Measurements from ENCODE around the gene LURAP1L.

The LURAP1L gene

DNA sequence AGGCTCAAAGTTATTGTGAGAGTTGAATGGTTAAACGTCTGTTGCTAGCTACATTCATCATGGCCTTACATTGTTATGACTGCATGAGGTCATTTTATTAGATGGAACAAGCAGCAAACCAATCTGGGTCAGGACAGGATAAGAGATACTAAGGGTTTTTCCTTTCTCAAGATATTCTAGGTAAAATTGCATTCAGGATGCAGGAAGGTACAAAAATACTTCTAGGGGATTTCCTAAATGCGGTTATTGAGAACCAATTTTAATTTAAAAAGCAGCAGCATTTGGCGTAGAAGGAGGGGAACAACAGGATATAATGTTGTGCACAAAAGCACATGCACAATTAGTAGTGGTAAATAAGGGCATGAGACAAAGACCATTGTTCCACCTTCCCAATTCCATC lies 39.2 kb upstream of the LURAP1L start:
- no peak for TF ChIP-seq FOXP2 (optimal IDR thresholded peaks at IDR 0.05; ENCODE audit: borderline replicate concordance, extremely low read depth, extremely low read length, insufficient read depth)
- TF ChIP-seq, protein P1, sequence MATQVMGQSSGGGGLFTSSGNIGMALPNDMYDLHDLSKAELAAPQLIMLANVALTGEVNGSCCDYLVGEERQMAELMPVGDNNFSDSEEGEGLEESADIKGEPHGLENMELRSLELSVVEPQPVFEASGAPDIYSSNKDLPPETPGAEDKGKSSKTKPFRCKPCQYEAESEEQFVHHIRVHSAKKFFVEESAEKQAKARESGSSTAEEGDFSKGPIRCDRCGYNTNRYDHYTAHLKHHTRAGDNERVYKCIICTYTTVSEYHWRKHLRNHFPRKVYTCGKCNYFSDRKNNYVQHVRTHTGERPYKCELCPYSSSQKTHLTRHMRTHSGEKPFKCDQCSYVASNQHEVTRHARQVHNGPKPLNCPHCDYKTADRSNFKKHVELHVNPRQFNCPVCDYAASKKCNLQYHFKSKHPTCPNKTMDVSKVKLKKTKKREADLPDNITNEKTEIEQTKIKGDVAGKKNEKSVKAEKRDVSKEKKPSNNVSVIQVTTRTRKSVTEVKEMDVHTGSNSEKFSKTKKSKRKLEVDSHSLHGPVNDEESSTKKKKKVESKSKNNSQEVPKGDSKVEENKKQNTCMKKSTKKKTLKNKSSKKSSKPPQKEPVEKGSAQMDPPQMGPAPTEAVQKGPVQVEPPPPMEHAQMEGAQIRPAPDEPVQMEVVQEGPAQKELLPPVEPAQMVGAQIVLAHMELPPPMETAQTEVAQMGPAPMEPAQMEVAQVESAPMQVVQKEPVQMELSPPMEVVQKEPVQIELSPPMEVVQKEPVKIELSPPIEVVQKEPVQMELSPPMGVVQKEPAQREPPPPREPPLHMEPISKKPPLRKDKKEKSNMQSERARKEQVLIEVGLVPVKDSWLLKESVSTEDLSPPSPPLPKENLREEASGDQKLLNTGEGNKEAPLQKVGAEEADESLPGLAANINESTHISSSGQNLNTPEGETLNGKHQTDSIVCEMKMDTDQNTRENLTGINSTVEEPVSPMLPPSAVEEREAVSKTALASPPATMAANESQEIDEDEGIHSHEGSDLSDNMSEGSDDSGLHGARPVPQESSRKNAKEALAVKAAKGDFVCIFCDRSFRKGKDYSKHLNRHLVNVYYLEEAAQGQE (IDR thresholded peaks at IDR 0.05; ENCODE audit: insufficient read depth in 1 of 2, low read depth in 2 of 2, low read length in 2 of 2): no peak
- no peak for TF ChIP-seq TAF1 (IDR thresholded peaks at IDR 0.05; ENCODE audit: borderline replicate concordance, insufficient read depth, low read length)
- TF ChIP-seq POLR2AphosphoS5 (IDR thresholded peaks at IDR 0.05; ENCODE audit: low read depth, low read length): no peak
- no peak for TF ChIP-seq SIN3A (IDR thresholded peaks at IDR 0.05; ENCODE audit: borderline replicate concordance, insufficient read depth, low read length)

DNA sequence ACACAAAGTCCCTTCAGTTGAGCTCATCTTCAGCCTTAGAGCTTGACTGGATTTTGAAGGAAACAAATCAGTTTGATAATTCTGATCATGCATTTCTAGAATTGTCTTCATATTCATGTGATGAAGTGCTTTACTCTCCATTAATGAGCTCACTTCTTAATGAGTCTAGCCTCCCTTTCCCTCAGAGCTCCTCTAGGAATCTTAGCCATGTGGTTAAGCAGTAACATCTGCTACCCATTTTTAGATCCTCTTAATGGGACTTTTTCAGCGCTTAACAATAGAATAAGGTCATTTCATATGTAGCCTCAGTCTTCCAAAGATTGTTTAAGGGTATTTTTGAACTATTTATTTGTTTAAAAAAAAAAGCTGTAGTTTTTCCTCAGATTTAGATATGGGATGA lies 36.9 kb upstream of the LURAP1L start:
- TF ChIP-seq SIN3A (IDR thresholded peaks at IDR 0.05; ENCODE audit: borderline replicate concordance, insufficient read depth, low read length) (no peak), TAF1 (IDR thresholded peaks at IDR 0.05; ENCODE audit: borderline replicate concordance, insufficient read depth, low read length) (no peak)
- TF ChIP-seq, protein P1 (IDR thresholded peaks at IDR 0.05; ENCODE audit: insufficient read depth in 1 of 2, low read depth in 2 of 2, low read length in 2 of 2): no peak

- TF ChIP-seq TAF1 (IDR thresholded peaks at IDR 0.05; ENCODE audit: borderline replicate concordance, insufficient read depth, low read length) (no peak), POLR2AphosphoS5 (IDR thresholded peaks at IDR 0.05; ENCODE audit: low read depth, low read length) (no peak), SIN3A (IDR thresholded peaks at IDR 0.05; ENCODE audit: borderline replicate concordance, insufficient read depth, low read length) (no peak), FOXP2 (optimal IDR thresholded peaks at IDR 0.05; ENCODE audit: borderline replicate concordance, extremely low read depth, extremely low read length, insufficient read depth) (no peak)
- TF ChIP-seq, protein P1 (IDR thresholded peaks at IDR 0.05; ENCODE audit: insufficient read depth in 1 of 2, low read depth in 2 of 2, low read length in 2 of 2): no peak
Measured at GRCh38 chr9:12739014-12739652, 35.7 kb upstream of the LURAP1L start.

- TF ChIP-seq, protein P1 (IDR thresholded peaks at IDR 0.05; ENCODE audit: insufficient read depth in 1 of 2, low read depth in 2 of 2, low read length in 2 of 2): no peak
- TF ChIP-seq SIN3A (IDR thresholded peaks at IDR 0.05; ENCODE audit: borderline replicate concordance, insufficient read depth, low read length): no peak
- no peak for TF ChIP-seq POLR2AphosphoS5 (IDR thresholded peaks at IDR 0.05; ENCODE audit: low read depth, low read length)
- no peak for TF ChIP-seq TAF1 (IDR thresholded peaks at IDR 0.05; ENCODE audit: borderline replicate concordance, insufficient read depth, low read length)
- no peak for TF ChIP-seq FOXP2 (optimal IDR thresholded peaks at IDR 0.05; ENCODE audit: borderline replicate concordance, extremely low read depth, extremely low read length, insufficient read depth)
Measured at GRCh38 chr9:12740845-12741244, 34.0 kb upstream of the LURAP1L start.

GRCh38 chr9:12748016-12748415 lies 26.8 kb upstream of the LURAP1L start:
- TF ChIP-seq POLR2AphosphoS5 (IDR thresholded peaks at IDR 0.05; ENCODE audit: low read depth, low read length) (no peak), FOXP2 (optimal IDR thresholded peaks at IDR 0.05; ENCODE audit: borderline replicate concordance, extremely low read depth, extremely low read length, insufficient read depth) (no peak)

All from PFSK-1 (cell line).